ENCODE results near the gene KHK.
A peak's percentile ranks its signal among the peaks of the same experiment; 100 is the strongest.
"Not testable (repeated sequence)": the region's sequence is repeated elsewhere in the genome, so short reads cannot be mapped to it uniquely, and the experiment has no call there.

Gene KHK

DNA sequence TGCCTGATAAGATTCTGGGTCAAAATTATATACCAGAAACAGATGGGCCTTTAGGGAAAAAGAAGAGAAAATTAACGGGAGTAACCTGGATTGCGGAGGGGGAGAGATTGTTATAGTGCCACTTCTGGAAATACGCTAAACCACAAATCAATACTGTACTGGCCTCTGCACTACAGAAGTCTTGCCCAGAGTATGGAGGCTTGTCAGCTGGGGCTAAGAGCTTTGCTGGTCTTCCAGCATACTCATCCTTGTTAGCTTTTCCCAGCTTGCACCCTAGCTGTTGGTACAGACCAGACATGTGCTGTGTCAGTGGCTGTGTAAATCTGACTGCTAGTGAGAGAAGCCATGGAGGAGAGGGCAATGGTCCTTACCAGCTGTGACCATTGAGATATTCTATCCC lies 26.2 kb upstream of the KHK start:
- DNase-seq = no peak

DNA sequence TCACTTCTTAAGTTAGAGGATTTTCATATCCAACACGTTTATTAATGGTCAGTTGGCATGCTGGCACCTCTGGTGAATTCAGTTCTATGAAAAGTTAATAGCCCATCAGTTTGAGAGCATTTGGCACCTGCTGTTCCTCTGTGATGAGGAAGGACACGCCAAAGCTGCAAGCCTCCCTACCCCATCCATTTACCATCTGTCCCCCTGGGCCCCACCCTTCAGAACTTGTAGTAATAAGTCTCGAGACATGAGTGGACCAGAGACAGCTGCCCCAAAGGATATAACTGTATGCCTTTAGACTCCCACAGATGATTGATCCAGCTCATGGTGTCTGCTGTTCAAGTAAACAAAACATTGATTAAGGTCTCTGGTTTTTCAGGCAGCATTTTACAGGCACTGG lies 21.4 kb upstream of the KHK start:
- no peak for DNase-seq

GRCh38 chr2:27067385-27067784 lies 19.2 kb upstream of the KHK start:
- no peak for DNase-seq

DNA sequence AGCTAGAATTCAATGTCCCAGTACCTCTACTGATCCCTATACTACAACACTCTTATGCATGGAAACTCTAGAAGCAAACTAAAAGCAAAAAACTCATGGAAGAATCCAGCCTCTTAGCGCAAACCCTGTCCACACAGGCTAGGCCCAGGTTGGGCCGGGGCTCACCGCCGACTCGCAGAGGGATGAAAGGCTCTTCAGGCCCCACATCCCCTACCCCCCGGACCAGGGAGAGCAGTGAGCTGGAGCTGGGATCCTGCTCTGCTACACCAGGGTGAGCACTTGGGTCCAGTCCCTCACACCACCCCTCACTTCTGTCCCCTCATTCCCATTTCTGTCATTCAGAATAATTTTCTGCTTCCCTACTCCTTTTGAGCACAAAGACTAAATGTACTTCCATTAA lies 17.1 kb upstream of the KHK start:
- no peak for DNase-seq

GRCh38 chr2:27069961-27070618 lies 16.5 kb upstream of the KHK start:
- DNase-seq = no peak

- DNase-seq = no peak
Observed at GRCh38 chr2:27070653-27071276, 15.8 kb upstream of the KHK start.

DNA sequence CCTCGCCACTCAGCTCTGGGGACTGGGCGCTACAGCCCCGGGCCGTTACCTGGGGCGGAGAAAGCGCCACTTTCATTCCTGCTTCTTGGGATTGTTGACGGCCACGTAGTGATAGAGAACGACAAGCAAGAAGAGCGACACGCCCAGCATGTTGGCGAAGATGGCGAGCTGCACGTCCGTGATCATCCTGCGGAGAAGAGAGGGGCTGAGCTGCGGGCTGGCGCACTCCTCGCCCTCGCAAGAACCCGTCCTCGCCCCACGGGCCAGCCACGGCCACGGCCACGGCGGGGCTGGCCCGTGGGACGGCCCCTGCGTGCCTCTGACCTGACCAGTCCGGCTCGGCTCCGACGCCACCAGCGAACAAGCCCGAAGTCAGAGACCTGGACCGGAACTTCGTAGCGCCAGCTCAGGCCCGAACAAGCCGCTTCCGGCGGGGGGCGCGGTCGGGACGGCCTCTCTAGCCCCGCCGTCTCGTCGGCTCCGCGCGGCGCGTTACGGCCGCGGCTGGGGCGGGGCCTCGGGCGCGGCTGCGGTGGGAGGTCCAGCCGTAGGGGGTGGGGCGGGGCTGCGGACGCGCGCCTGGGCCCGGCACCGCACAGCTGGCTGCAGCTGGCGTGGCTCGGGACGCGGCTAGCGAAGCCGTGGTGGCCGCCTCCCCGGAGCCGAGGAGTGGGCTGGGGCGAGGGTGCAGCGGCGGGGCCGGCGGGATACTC lies 15.1 kb upstream of the KHK start, which contains the start of gene OST4:
OST4 (minus strand) TSS at position 378 of the 713 bp plus-strand sequence.
- DNase-seq = peak; percentile 86

GRCh38 chr2:27071990-27072830 lies 14.4 kb upstream of the KHK start:
- DNase-seq = no peak

- DNase-seq = no peak
Observed at GRCh38 chr2:27072920-27073319, 13.7 kb upstream of the KHK start.

GRCh38 chr2:27073782-27074181 lies 12.8 kb upstream of the KHK start:
- DNase-seq = no peak

DNA sequence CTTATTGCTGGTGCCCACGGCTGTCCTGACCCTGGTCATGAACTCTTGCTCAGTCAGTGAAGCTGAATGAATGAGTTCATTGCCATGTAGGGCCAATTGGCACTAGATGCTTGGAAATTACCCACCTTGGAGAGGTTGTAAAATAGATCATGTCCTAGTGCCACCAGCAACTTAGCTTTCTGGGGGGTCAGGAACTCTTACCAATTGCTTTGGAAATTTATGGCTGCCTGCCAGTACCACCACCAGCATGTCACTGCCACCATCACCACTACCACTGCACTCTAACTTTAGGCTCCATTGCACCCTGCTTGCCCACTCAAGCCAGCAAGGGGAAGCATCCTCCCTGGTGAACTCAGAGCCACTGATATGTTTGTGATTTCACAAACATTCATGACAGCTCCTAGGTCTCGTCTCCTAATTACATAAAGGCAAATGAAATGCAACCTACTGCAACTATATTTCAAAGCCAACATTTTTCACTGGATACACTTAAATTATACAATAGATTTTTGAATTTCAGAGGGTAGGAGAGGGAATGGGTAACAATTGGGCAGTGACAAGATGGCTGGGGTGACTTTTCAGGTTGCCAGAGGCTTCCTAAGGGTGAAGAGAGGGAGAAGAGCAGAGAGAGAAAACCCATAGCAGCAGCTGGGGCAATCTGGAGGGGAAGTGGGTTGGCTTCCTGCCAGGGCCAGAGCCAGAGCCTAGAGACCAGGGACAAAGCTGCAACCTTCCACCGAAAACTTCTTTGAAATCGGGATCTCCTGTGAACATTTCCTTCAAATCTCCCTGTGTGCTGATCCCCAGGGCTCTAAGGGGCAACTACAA lies 11.6 kb upstream of the KHK start:
- DNase-seq = no peak

- not testable (repeated sequence) for DNase-seq
Observed at GRCh38 chr2:27075566-27075871, 11.1 kb upstream of the KHK start.

GRCh38 chr2:27076323-27076722 lies 10.2 kb upstream of the KHK start:
- DNase-seq = no peak

- DNase-seq = no peak
Observed at GRCh38 chr2:27077231-27077630, 9.3 kb upstream of the KHK start.

DNA sequence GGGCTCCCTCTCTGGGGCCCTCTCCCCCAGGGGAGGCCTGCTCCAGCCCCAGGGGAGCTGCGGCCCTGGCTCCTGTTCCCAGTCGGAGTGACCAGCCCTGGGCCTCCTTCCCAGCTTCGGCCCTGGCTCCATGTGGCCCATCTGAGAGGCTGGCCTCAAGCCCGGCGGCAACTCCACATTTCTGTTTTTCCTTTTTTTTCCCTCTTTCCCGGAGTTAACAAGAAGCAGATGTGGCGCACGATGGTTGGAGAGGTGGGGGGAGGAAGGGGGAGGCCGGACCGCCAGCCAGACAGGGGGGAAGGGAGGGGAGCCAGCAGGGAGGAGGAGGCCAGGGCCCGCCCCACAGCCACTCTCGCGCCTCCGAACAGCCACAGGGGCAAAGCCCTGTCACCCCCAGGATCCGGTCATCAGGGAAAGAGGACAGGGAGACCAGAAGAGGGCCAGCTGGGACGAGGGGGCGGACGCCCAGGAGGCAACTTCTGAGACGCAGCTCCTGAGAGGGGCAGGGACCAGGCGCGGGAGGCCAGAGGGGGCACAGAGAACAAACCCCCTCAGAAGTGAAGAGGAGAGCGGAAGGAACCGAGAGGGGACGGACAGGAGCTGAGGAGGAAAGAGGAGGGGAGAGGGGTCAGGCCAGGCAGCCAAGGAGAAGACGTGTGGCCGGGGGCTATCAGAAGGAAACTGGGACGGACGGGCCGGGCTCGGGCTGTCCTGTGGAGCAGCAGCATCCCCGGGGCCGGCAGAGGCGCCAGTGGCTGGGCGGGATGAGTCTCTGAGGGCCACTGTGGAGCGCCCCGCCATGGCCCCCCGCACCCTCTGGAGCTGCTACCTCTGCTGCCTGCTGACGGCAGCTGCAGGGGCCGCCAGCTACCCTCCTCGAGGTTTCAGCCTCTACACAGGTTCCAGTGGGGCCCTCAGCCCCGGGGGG lies 8.0 kb upstream of the KHK start, which contains the start of gene EMILIN1:
EMILIN1 (plus strand) TSS at position 349 of the 928 bp plus-strand sequence; CDS start at position 800, 451 bp downstream.
- DNase-seq = no peak

DNA sequence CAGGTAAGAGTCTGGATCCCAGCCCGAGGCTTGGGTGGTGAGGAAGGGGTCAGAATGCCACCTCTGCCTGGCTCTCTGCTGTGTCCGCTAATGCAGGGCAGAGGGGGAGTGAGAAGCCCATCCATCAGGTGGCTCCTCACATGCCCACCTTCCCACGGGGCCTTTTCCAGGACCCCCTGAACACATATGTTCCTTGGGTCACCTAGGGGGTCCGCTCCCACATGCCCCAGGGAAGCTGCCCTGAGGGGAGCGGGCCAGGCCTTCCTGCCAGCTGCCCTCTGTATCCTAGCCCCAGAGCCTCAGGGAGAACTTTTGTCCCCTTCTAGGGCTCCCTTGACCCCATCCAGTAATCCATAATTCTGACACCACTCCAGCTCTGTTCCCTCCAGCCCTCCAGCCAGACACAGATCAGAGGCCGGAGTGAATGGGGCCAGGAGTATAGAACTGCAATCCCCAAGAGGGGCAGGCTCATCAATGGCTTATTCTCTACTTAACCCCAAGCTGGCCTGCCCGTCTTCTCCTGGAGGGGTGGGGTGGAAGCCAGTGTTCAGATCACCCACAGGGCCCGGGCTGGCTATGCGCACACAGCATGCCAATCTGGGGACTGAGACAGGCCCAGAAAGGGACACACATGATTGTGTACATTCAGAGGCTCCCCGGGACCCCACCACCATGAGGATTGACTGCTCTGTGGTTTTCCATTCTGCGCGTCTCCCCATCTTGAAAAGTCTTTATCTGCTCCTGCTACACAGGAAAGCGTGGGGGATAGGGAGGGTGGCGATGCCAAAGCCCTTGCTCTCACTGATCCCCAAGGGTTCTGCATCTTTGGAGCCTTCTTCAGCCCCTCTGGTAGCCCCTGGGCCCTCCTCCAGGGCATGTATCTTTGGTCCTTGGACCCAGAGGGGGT lies 7.1 kb upstream of the KHK start:
- DNase-seq = no peak

DNA sequence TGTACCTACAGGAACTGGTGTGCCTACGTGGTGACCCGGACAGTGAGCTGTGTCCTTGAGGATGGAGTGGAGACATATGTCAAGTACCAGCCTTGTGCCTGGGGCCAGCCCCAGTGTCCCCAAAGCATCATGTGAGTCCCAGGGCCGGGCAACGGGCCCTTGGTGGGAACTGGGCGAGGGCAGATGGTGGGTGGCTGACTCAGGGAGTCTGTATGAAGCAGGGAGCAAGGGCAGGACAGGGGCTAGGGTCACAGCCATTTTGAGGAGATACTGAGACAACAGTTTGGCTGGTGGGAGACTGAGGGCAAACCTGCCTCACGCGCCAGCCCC lies 6.5 kb upstream of the KHK start:
- DNase-seq = no peak

DNA sequence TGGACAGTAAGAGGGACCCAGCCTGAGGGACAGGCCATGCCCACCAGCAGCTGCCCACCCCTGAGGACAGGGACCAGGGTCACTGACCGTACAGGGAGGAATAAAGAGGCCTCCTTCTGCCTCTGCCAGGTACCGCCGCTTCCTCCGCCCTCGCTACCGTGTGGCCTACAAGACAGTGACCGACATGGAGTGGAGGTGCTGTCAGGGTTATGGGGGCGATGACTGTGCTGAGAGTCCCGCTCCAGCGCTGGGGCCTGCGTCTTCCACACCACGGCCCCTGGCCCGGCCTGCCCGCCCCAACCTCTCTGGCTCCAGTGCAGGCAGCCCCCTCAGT lies 6.0 kb upstream of the KHK start:
- DNase-seq = no peak

DNA sequence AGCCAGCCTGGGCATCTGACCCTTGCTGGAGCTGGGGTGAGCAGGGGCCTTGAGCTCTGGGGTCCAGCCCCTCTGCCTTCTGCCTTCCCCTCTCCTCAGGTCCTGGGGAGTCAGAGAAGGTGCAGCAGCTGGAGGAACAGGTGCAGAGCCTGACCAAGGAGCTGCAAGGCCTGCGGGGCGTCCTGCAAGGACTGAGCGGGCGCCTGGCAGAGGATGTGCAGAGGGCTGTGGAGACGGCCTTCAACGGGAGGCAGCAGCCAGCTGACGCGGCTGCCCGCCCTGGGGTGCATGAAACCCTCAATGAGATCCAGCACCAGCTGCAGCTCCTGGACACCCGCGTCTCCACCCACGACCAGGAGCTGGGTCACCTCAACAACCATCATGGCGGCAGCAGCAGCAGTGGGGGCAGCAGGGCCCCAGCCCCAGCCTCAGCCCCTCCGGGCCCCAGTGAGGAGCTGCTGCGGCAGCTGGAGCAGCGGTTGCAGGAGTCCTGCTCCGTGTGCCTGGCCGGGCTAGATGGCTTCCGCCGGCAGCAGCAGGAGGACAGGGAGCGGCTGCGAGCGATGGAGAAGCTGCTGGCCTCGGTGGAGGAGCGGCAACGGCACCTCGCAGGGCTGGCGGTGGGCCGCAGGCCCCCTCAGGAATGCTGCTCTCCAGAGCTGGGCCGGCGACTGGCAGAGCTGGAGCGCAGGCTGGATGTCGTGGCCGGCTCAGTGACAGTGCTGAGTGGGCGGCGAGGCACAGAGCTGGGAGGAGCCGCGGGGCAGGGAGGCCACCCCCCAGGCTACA lies 4.4 kb upstream of the KHK start:
- DNase-seq = no peak
